Activated CD4-positive, alpha-beta T cell treated with anti-CD3 and anti-CD28 coated beads for 1 hour (primary cell): Measurements from ENCODE around the gene BCL11B.

ENCODE experiments used
- DNase-seq: peaks from one replicate; pipeline ENCODE4 v3.0.0-alpha.2; 2020

The BCL11B gene

GRCh38 chr14:99286761-99287160 lies 14.8 kb upstream of the BCL11B start:
- DNase-seq, result no peak

GRCh38 chr14:99284254-99285004 lies 12.4 kb upstream of the BCL11B start:
- DNase-seq, result no peak

- DNase-seq, result no peak
Observed at GRCh38 chr14:99282261-99283050, 10.5 kb upstream of the BCL11B start.

DNA sequence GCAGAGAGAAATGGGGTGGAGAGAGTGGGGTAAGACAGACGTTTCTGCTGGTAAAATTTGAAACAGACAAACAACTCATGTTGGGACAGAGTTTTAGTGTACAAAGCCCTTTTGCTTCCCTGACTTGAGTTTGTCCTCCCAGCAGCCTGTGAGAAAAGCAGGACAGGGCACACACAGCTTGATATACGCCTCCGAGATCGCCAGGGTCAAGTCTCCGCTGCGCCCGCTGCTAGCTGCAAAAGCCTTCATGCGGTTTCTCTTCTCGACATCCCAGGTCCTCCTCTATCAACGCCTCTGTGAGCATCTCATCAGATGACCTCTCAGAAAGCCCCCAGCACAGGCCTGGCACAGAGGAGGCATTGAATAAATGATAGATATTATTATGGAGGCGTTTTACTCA lies 9.4 kb upstream of the BCL11B start:
- no peak for DNase-seq

- DNase-seq, result no peak
Observed at GRCh38 chr14:99280852-99281251, 8.9 kb upstream of the BCL11B start.

GRCh38 chr14:99280066-99280731 lies 8.2 kb upstream of the BCL11B start:
- DNase-seq, result no peak

GRCh38 chr14:99278836-99279235 lies 6.8 kb upstream of the BCL11B start:
- no peak for DNase-seq

DNA sequence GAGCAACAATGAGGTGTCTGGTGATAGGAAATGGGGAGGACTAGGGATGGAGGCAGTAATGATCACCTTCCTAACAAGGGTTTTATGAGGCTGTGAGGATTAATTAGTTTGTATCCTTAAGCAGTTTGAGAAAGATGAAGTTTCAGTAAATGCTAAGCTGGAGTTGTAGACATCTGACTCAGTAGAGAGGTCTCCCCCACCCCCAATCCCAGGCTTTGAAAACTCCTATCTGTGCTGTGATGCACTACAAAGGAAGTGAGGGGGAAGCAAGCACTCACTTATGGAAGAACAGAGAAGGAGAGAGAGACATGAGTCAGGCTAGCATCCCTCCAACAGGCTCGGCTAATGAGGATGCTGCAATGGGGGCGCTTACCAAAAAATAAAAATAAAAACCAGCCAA lies 5.5 kb upstream of the BCL11B start:
- no peak for DNase-seq

GRCh38 chr14:99276482-99276881 lies 4.5 kb upstream of the BCL11B start:
- DNase-seq, result no peak

DNA sequence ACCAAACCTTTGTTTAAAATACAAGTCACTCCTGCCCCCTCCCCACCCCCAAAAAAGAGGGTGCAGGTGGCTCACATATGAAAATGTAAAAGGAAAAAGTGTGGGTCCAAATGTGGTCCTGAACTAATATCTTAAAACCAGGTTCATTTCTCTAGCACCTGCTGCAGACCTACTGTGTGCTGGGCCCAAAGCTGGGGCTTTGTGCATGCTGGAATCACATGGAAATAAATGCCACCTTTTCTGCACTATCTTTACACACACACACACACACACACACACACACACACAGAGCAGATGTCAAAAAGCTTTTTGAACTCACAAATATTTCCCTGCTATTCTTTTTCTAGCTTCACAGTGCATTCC lies 3.2 kb upstream of the BCL11B start:
- DNase-seq, result no peak

GRCh38 chr14:99274346-99275221 lies 2.6 kb upstream of the BCL11B start:
- DNase-seq, result no peak

DNA sequence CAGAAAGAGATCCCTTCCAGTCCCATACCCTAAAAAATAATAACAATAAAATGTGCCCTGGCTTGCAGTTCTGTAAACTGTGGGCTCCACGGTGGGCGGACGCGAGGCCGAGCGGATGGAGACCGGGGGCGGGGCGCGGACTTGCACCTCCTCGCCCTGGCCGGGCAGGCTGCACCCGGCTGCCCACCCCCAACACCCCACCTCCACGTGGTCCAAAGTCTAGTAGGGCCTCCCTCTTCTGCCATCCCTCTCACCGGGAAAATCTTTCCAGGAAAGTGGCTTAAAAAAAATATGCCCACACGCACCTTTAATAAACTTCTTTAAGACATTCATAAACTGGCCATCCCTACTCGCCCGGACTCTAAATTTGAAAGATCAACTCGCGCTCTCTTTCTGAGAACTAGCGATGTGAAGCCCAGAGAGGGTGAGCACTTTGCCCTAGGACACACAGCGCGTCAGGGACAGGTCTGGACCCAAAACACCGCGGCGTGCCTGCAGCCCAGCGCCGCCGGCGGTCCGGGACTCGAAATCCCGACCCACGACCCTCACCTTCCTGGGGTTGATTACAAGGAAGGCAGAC lies 1.9 kb upstream of the BCL11B start:
- no peak for DNase-seq

DNA sequence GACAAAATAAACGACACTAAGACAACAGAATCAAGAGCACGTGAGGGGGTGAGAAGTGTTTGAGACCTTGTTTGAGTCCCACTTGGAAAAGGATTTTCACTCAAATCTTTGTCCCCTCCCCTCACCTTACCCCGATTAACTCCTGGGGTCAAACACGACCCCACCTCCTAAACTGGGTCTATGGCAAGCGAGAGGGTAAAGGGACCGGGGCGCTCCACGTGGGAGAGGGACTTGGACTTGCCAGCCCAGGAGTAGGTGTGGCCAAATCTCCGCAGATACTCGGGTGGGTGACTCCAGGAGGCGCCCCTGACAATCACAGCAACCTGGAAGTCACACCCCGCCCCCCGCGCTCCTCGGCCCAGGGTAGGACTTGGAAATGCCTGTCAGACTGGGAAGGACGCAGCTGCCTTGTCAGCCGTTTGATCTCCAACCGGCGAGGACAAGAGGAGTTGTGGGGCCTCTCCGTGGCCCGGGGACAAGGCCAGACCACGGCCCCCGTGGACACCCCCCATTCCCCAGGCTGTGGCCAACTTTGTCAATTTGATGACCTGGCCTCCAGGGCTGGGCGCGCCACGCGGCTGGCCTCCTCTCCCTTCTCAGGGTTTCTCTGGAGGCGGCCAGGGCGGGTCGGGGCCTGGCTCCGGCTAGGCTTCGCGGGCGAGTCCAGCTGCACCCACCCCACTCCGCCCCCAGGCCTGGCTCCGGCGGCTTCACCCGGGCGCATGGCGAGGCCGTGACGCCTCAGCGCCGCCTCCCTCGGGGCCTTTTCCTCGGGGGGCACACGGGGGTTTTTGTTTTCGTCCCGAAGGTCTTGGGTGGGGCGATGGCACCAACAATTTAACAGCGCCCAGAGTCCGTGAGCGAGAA lies 1.1 kb upstream of the BCL11B start:
- no peak for DNase-seq

GRCh38 chr14:99272632-99272898 lies 568 bp upstream of the BCL11B start:
- no peak for DNase-seq

- no peak for DNase-seq
Observed at GRCh38 chr14:99271221-99271941, 616 bp downstream of the BCL11B start.

DNA sequence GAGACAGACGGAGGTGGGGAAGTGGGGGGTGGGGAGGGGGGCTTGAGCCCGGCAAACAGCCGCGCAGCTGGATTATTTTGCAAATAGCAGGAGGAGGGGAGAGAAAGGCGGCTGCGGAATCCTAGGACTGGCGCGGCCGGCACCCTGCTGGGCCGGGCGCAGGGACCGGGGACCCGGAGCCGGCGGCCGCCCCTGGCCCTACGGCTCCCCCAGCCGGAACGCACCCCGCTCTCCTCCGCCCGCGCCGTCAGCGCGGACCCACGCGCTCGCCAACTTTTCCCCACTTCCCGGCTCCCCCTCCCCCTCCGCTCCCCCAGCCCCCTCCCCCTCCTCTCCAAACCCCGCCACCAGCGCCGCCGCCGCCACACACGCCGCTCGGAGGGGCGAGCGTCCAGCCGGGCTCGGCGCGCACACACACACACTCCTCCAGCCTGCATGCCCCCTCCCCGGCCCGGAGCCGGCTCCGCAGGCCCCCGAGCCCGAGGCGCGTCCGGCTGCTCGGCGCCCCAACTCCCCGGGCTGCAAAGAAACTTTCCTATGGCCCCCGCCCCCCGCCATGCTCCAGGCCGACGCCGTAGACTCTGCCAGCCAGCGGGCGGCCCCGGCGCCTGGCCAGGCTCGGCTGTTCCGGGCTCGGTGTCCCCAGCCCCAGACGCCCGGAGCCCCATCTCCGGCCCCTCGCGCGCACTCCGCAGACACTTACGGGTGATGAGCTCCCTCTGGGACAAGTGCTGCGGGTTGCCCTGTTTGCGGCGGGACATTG lies 1.4 kb downstream of the BCL11B start:
- no peak for DNase-seq

- no peak for DNase-seq
Observed at GRCh38 chr14:99268810-99269707, 2.9 kb downstream of the BCL11B start.

- DNase-seq, result no peak
Observed at GRCh38 chr14:99267837-99268781, 3.9 kb downstream of the BCL11B start.
